KMS-11 (cell line): ENCODE results near the gene CX3CL1.

Experiments used
- H2AFZ ChIP-seq: fragments of 200-600 bp; sonication (generic); 2 replicates; pipeline ENCODE4 v1.6.1; 2016; ENCODE audit warnings: antibody characterized with exemption, mixed run types, low read depth
- H3K27ac ChIP-seq: fragments of 200-600 bp; sonication (generic); 2 replicates; pipeline ENCODE4 v1.6.1; 2016; ENCODE audit warnings: mild to moderate bottlenecking, mixed run types
- H3K27me3 ChIP-seq: fragments of 200-600 bp; sonication (generic); 2 replicates; pipeline ENCODE4 v1.6.1; 2017; ENCODE audit warnings: mild to moderate bottlenecking, low read depth, mixed run types, moderate library complexity; ENCODE audit not compliant: insufficient read depth
- H3K36me3 ChIP-seq: fragments of 200-600 bp; sonication (generic); 2 replicates; pipeline ENCODE4 v1.6.1; 2017; ENCODE audit warnings: mild to moderate bottlenecking, mixed run types; ENCODE audit not compliant: insufficient read depth
- H3K4me1 ChIP-seq: fragments of 200-600 bp; sonication (generic); 2 replicates; pipeline ENCODE4 v1.6.1; 2016; ENCODE audit warnings: mild to moderate bottlenecking, low read depth, mixed run types; ENCODE audit not compliant: poor library complexity, severe bottlenecking
- H3K4me2 ChIP-seq: fragments of 200-600 bp; sonication (generic); 2 replicates; pipeline ENCODE4 v1.7.0; 2016; ENCODE audit warnings: mild to moderate bottlenecking, mixed run types
- H3K4me3 ChIP-seq: fragments of 200-600 bp; sonication (generic); IDR thresholded peaks from 2 replicates; pipeline ENCODE4 v1.6.1; 2017; ENCODE audit warnings: low read depth, low read length, mixed read lengths; ENCODE audit not compliant: insufficient read depth
- H3K79me2 ChIP-seq: fragments of 200-600 bp; sonication (generic); 2 replicates; pipeline ENCODE4 v1.6.1; 2016; ENCODE audit warnings: low read depth, mixed run types; ENCODE audit not compliant: insufficient read depth
- H3K9ac ChIP-seq: fragments of 200-600 bp; sonication (generic); 2 replicates; pipeline ENCODE4 v1.6.1; 2016; ENCODE audit warnings: mild to moderate bottlenecking, mixed run types
- H4K20me1 ChIP-seq: fragments of 200-600 bp; sonication (generic); 2 replicates; pipeline ENCODE4 v1.6.1; 2016; ENCODE audit warnings: mild to moderate bottlenecking, mixed run types; ENCODE audit not compliant: insufficient read depth
- TF ChIP-seq, protein P1 (sequence below): fragments of 200-600 bp; sonication (generic); conservative IDR thresholded peaks from 2 replicates; pipeline ENCODE4 v1.6.1; 2017; ENCODE audit warnings: low read depth, mild to moderate bottlenecking, antibody characterized with exemption, low read length, moderate library complexity, mixed read lengths

Gene CX3CL1

DNA sequence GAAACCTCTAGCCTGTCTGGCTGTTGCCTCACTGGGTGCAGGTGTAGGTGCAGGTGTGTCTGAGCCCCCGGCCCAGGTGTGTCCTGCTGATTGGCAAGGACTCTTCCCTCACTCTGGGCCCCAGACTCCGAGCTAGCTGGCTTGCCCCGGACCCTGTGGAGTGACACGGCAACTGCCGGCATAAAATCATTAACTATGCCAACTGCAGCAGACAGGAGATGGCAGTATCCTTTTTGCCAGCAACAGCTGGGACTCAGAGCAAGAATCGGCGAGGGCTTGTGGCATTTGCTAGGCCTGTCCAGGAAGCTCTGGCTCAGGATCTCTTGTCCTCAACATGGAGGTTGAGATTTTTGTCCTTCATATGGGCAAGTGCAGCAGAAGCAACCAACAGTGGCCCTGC is 54.1 kb downstream of the CX3CL1 start:
- Histone ChIP-seq H3K27me3 (no peaks in the 10 kb centered on the region), H3K27ac (no peak overlapping the region), H3K4me2 (no peak overlapping the region), H3K4me1 (no peaks in the 10 kb centered on the region), H3K36me3 (no peaks in the 10 kb centered on the region), H2AFZ (no peak overlapping the region), H3K9ac (no peak overlapping the region), H3K79me2 (no peaks in the 10 kb centered on the region), H3K4me3 (no peak overlapping the region), H4K20me1 (no peaks in the 10 kb centered on the region)
- TF ChIP-seq, protein P1, sequence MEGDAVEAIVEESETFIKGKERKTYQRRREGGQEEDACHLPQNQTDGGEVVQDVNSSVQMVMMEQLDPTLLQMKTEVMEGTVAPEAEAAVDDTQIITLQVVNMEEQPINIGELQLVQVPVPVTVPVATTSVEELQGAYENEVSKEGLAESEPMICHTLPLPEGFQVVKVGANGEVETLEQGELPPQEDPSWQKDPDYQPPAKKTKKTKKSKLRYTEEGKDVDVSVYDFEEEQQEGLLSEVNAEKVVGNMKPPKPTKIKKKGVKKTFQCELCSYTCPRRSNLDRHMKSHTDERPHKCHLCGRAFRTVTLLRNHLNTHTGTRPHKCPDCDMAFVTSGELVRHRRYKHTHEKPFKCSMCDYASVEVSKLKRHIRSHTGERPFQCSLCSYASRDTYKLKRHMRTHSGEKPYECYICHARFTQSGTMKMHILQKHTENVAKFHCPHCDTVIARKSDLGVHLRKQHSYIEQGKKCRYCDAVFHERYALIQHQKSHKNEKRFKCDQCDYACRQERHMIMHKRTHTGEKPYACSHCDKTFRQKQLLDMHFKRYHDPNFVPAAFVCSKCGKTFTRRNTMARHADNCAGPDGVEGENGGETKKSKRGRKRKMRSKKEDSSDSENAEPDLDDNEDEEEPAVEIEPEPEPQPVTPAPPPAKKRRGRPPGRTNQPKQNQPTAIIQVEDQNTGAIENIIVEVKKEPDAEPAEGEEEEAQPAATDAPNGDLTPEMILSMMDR = no peak

DNA sequence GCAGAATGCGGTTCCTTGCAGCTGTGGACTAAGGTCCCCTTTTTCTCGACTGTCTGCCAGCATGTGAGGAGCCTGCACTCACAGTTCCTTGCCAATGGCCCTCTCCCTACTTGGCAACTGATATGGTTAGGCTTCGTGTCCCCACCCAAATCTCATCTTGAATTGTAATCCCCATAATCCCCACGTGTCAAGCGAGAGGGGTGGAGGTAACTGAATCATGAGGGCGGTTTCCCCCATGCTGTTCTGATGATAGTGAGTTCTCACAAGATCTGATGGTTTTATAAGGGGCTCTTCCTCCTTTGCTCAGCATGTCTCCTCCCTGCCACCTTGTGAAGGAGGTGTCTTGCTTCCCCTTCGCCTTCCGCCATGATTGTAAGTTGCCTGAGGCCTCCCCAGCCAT is 55.0 kb downstream of the CX3CL1 start:
- H3K36me3 ChIP-seq = no peaks in the 10 kb centered on the region
- H3K4me3 ChIP-seq = no peak overlapping the region
- no peaks in the 10 kb centered on the region for H3K4me1 ChIP-seq
- H2AFZ ChIP-seq = no peak overlapping the region
- H3K27me3 ChIP-seq = no peaks in the 10 kb centered on the region
- H4K20me1 ChIP-seq = no peaks in the 10 kb centered on the region
- H3K4me2 ChIP-seq = no peak overlapping the region
- H3K9ac ChIP-seq = no peak overlapping the region
- H3K27ac ChIP-seq = no peak overlapping the region
- no peaks in the 10 kb centered on the region for H3K79me2 ChIP-seq
- TF ChIP-seq, protein P1 = no peak

GRCh38 chr16:57427824-57428223 is 55.5 kb downstream of the CX3CL1 start:
- no peak overlapping the region for H3K4me3 ChIP-seq
- H3K4me1 ChIP-seq = no peaks in the 10 kb centered on the region
- no peak overlapping the region for H3K9ac ChIP-seq
- no peaks in the 10 kb centered on the region for H3K79me2 ChIP-seq
- H3K27me3 ChIP-seq = no peaks in the 10 kb centered on the region
- no peak overlapping the region for H3K4me2 ChIP-seq
- TF ChIP-seq, protein P1 = no peak
- no peaks in the 10 kb centered on the region for H4K20me1 ChIP-seq
- no peak overlapping the region for H3K27ac ChIP-seq
- H2AFZ ChIP-seq = no peak overlapping the region
- H3K36me3 ChIP-seq = 0 out of 2 replicates have a peak, but pooled peaks cover 2% of the 10 kb centered on the region

- H3K79me2 ChIP-seq = no peaks in the 10 kb centered on the region
- no peak overlapping the region for H3K27ac ChIP-seq
- H2AFZ ChIP-seq = no peak overlapping the region
- H3K4me2 ChIP-seq = no peak overlapping the region
- H3K9ac ChIP-seq = no peak overlapping the region
- H3K4me1 ChIP-seq = no peaks in the 10 kb centered on the region
- TF ChIP-seq, protein P1 = no peak
- H3K4me3 ChIP-seq = no peak overlapping the region
- no peaks in the 10 kb centered on the region for H3K27me3 ChIP-seq
- H3K36me3 ChIP-seq = 0 out of 2 replicates have a peak, but pooled peaks cover 3% of the 10 kb centered on the region
- no peaks in the 10 kb centered on the region for H4K20me1 ChIP-seq
These were observed 58.7 kb downstream of the CX3CL1 start for GRCh38 chr16:57430955-57431354.
